DOHH2 (cell line): ENCODE measurements around the gene MYH7.
"Not testable (repeated sequence)": the region's sequence is repeated elsewhere in the genome, so short reads cannot be mapped to it uniquely, and the experiment has no call there.

ENCODE experiments used
- H3F3A ChIP-seq: fragments of 200-600 bp; sonication (generic), shearing (Covaris generic); 2 replicates; pipeline ENCODE4 v1.6.0; 2016; ENCODE audit warnings: antibody characterized with exemption, mild to moderate bottlenecking; ENCODE audit not compliant: control insufficient read depth, insufficient read depth
- H3K27ac ChIP-seq: fragments of 200-600 bp; sonication (generic); 2 replicates; pipeline ENCODE4 v1.5.1; 2014; ENCODE audit warnings: low read depth, mild to moderate bottlenecking, low read length, moderate library complexity
- H3K27me3 ChIP-seq: fragments of 200-600 bp; sonication (generic); 2 replicates; pipeline ENCODE4 v1.6.1; 2014; ENCODE audit warnings: mild to moderate bottlenecking, low read length, mixed read lengths; ENCODE audit not compliant: control insufficient read depth
- H3K36me3 ChIP-seq: fragments of 200-600 bp; sonication (generic); 2 replicates; pipeline ENCODE4 v1.6.1; 2014; ENCODE audit warnings: mild to moderate bottlenecking, low read length, moderate library complexity, mixed read lengths; ENCODE audit not compliant: control insufficient read depth
- H3K4me1 ChIP-seq: fragments of 200-600 bp; sonication (generic); 2 replicates; pipeline ENCODE4 v1.6.1; 2014; ENCODE audit warnings: mild to moderate bottlenecking, low read length, mixed read lengths; ENCODE audit not compliant: control insufficient read depth
- H3K4me2 ChIP-seq: fragments of 200-600 bp; sonication (generic); 2 replicates; pipeline ENCODE4 v1.6.0; 2014; ENCODE audit warnings: mild to moderate bottlenecking, low read length, moderate library complexity
- H3K4me3 ChIP-seq: fragments of 200-600 bp; sonication (generic); 2 replicates; pipeline ENCODE4 v1.5.1; 2014; ENCODE audit warnings: mild to moderate bottlenecking, low read length, mixed read lengths
- H3K79me2 ChIP-seq: fragments of 200-600 bp; sonication (generic); 2 replicates; pipeline ENCODE4 v1.6.1; 2014; ENCODE audit warnings: mild to moderate bottlenecking, low read length, mixed read lengths; ENCODE audit not compliant: control insufficient read depth
- H3K9me2 ChIP-seq: fragments of 200-600 bp; sonication (generic); replicated peaks from 2 replicates; pipeline ENCODE4 v1.6.1; 2014; ENCODE audit warnings: mild to moderate bottlenecking, low read length, mixed read lengths; ENCODE audit not compliant: control insufficient read depth
- H3K9me3 ChIP-seq: fragments of 200-600 bp; sonication (generic); 2 replicates; pipeline ENCODE4 v1.6.1; 2014; ENCODE audit warnings: antibody characterized with exemption, low read length, mixed read lengths; ENCODE audit not compliant: control insufficient read depth, insufficient read depth
- H4K20me1 ChIP-seq: fragments of 200-600 bp; sonication (generic); 2 replicates; pipeline ENCODE4 v1.6.0; 2014; ENCODE audit warnings: low read depth, mild to moderate bottlenecking, antibody characterized with exemption, low read length, moderate library complexity; ENCODE audit not compliant: control insufficient read depth, insufficient read depth
- EZH2phosphoT487 ChIP-seq: fragments of 200-600 bp; sonication (generic); IDR thresholded peaks from 2 replicates; pipeline ENCODE4 v1.6.1; 2017; ENCODE audit warnings: borderline replicate concordance, mild to moderate bottlenecking, antibody characterized with exemption, low read length, moderate library complexity, mixed read lengths
- TF ChIP-seq, protein P1 (sequence below): fragments of 200-600 bp; sonication (generic); IDR thresholded peaks from one replicate; pipeline ENCODE4 v1.5.1; 2014; ENCODE audit warnings: antibody characterized with exemption, mild to moderate bottlenecking, low read depth, low read length; ENCODE audit not compliant: poor library complexity, severe bottlenecking

MYH7 gene

DNA sequence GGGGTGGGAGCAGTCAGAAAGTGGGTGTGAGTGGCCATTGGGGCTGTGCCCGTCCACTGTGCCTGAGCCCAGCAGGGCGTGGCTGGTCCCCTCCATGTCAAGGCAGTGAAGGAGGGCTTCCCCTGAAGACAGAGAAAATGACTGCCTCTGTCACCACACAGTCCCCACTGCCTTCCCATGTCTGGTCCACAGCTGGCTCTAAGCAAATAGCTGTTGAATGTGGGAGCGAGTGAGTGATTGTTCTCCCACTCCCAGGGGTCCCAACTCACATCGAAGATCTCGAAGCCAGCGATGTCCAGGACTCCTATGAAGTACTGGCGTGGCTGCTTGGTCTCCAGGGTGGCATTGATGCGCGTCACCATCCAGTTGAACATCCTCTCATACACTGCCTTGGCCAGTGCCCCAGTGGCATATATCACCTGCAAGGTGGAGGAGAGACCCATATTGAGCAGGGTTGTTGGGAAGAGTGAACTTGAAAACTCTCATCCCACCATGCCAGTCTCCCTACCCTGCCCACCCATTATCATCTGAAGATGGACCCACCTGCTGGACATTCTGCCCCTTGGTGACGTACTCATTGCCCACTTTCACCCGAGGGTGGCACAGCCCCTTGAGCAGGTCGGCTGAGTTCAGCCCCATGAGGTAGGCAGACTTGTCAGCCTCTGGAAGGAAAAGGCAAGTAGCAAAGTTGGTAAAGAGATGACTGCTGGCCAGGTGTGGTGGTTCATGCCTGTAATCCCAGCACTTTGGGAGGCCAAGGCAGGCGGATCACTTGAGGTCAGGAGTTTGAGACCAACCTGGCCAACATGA, 6.6 kb downstream of the MYH7 start:
- Histone ChIP-seq H3K9me2 (no peaks in the 10 kb centered on the region), H3K9me3 (no peaks in the 10 kb centered on the region), H3K27ac (no peak overlapping the region), H3K4me1 (no peaks in the 10 kb centered on the region), H3K36me3 (no peaks in the 10 kb centered on the region), H3K79me2 (no peaks in the 10 kb centered on the region), H4K20me1 (no peaks in the 10 kb centered on the region), H3F3A (no peaks in the 10 kb centered on the region), H3K27me3 (no peaks in the 10 kb centered on the region), H3K4me2 (no peak overlapping the region), H3K4me3 (no peak overlapping the region)
- TF ChIP-seq, protein P1, sequence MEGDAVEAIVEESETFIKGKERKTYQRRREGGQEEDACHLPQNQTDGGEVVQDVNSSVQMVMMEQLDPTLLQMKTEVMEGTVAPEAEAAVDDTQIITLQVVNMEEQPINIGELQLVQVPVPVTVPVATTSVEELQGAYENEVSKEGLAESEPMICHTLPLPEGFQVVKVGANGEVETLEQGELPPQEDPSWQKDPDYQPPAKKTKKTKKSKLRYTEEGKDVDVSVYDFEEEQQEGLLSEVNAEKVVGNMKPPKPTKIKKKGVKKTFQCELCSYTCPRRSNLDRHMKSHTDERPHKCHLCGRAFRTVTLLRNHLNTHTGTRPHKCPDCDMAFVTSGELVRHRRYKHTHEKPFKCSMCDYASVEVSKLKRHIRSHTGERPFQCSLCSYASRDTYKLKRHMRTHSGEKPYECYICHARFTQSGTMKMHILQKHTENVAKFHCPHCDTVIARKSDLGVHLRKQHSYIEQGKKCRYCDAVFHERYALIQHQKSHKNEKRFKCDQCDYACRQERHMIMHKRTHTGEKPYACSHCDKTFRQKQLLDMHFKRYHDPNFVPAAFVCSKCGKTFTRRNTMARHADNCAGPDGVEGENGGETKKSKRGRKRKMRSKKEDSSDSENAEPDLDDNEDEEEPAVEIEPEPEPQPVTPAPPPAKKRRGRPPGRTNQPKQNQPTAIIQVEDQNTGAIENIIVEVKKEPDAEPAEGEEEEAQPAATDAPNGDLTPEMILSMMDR: no peak
- no peak for TF ChIP-seq EZH2phosphoT487

DNA sequence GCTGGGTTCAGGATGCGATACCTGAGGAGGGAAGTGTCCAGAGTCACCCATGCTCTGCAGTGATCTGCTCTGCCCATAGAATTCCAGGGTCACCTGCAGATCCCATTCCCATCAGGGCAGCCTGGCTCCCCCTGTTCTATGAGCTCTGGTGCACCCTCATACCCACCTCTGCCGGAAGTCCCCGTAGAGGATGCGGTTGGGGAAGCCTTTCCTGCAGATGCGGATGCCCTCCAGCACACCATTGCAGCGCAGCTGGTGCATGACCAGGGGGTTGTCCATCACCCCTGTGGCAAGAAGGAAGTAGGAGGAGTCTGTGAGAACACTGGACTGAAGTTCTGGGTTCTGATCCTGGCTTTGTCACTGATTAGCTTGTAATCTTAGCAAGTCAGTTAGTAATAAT, 9.7 kb downstream of the MYH7 start:
- not testable (repeated sequence) for H3K9me2 ChIP-seq, H3K4me1 ChIP-seq, H3K36me3 ChIP-seq, H3F3A ChIP-seq, H4K20me1 ChIP-seq, H3K4me2 ChIP-seq, H3K9me3 ChIP-seq, H3K27ac ChIP-seq, H3K27me3 ChIP-seq, H3K79me2 ChIP-seq, H3K4me3 ChIP-seq

DNA sequence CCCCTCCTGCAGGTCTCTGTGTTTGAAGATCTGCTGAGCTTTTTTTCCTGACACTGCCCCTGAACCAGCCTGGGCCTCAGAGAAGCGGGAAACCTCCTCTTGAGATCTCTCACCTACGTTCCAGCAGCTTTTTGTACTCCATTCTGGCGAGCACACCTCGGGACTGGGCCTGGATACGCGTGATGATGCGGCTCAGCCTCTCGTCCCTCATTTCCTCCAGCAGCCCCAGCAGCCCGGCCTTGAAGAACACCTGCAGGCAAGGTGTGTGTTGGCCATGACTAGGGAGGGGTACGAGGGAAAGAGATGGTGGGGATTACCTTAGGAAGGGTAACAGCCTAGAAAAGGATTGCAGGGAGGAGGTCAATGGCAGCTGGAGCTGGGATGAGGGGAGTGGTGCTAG, 10.3 kb downstream of the MYH7 start:
- H4K20me1 ChIP-seq: no peaks in the 10 kb centered on the region
- H3K4me2 ChIP-seq: no peak overlapping the region
- H3K4me3 ChIP-seq: no peak overlapping the region
- no peaks in the 10 kb centered on the region for H3F3A ChIP-seq
- no peaks in the 10 kb centered on the region for H3K9me3 ChIP-seq
- H3K27ac ChIP-seq: no peak overlapping the region
- no peaks in the 10 kb centered on the region for H3K9me2 ChIP-seq
- TF ChIP-seq, protein P1: no peak
- TF ChIP-seq EZH2phosphoT487: no peak
- no peaks in the 10 kb centered on the region for H3K36me3 ChIP-seq
- no peaks in the 10 kb centered on the region for H3K27me3 ChIP-seq
- H3K79me2 ChIP-seq: no peaks in the 10 kb centered on the region
- H3K4me1 ChIP-seq: no peaks in the 10 kb centered on the region

DNA sequence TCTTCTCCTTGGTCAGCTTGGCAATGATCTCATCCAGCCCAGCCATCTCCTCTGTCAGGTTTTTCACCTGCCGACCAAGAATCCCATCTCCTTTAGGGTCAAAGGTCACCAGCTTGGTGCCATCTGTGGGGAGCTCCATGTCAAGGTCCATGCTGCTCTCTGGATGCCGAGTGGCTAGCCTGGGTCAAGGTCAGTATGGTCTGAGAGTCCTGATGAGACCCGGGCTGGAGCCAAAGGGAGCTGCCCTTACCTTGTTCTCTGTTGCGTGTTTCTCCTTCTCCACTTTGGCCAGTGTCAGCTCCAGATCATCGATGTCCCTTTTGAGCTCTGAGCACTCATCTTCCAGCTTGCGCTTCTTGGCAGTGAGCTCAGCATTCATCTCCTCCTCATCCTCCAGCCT, 11.8 kb downstream of the MYH7 start:
- Histone ChIP-seq H3K4me3 (no peak overlapping the region), H3F3A (no peaks in the 10 kb centered on the region), H3K4me1 (no peaks in the 10 kb centered on the region), H3K9me3 (no peaks in the 10 kb centered on the region), H3K4me2 (no peak overlapping the region), H4K20me1 (no peaks in the 10 kb centered on the region), H3K36me3 (no peaks in the 10 kb centered on the region), H3K9me2 (no peaks in the 10 kb centered on the region), H3K27me3 (no peaks in the 10 kb centered on the region), H3K79me2 (no peaks in the 10 kb centered on the region), H3K27ac (no peak overlapping the region)
- TF ChIP-seq EZH2phosphoT487: no peak
- TF ChIP-seq, protein P1: no peak
